Type B pancreatic cell (in vitro differentiated cells): ENCODE measurements around the gene COPS3. TPM values are rescaled to one million over a fixed set of nuclear protein-coding genes. Genes with fewer than 3 reads are reported as not detected.

Source experiments
- DNase-seq: peaks from one replicate; pipeline ENCODE4 v3.0.0; 2021; ENCODE audit warnings: mixed read lengths; ENCODE audit not compliant: unreplicated experiment; ENCODE audit errors: extremely low spot score
- H3K27ac Mint-ChIP-seq: 2 replicates; pipeline ENCODE4 v1.8.0; 2021; ENCODE audit warnings: mild to moderate bottlenecking, mixed read lengths
- H3K27me3 Mint-ChIP-seq: 2 replicates; pipeline ENCODE4 v1.8.0; 2021; ENCODE audit warnings: mixed read lengths
- H3K36me3 Mint-ChIP-seq: 2 replicates; pipeline ENCODE4 v1.8.0; 2021; ENCODE audit warnings: mixed read lengths
- H3K4me1 Mint-ChIP-seq: one replicate; pipeline ENCODE4 v1.8.0; 2021; ENCODE audit warnings: mixed read lengths; ENCODE audit not compliant: unreplicated experiment
- H3K4me3 Mint-ChIP-seq: 2 replicates; pipeline ENCODE4 v1.8.0; 2021; ENCODE audit warnings: mild to moderate bottlenecking, mixed read lengths
- H3K9me3 Mint-ChIP-seq: 2 replicates; pipeline ENCODE4 v1.8.0; 2021; ENCODE audit warnings: mixed read lengths
- CTCF ChIP-seq: fragments of 200-600 bp; sonication (generic); conservative IDR thresholded peaks from 2 replicates; pipeline ENCODE4 v1.5.0; 2021; ENCODE audit warnings: antibody characterized with exemption, mild to moderate bottlenecking
- total RNA-seq: library from RNA; stranded (reverse); gene quantifications from 2 replicates; pipeline ENCODE4 v1.2.1, GENCODE V29; 2021; ENCODE audit warnings: low replicate concordance

The COPS3 gene
- total RNA-seq, 1 donor from 2014 or later, result 63.1 TPM

DNA sequence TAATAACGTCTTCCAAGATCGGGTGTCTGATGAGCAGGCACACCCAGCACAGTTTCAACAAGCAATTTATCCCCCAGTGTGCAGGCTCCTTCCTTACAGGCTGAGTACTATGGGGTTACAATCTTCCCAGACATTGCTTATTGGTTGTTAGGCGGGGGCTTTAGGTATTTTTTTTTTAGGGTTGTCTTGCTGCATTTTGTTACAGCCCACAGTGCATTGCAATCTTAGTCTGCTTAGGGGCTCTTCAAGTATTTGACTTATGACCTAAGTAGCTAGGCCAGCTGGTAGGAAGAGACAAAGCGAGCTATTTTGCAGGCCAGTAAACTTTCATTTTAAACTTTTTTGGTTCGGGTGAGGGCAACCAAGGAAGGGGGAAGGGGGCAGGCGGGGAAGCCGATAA, 80.7 kb downstream of the COPS3 start:
- Mint-ChIP-seq H3K4me1 (peaks cover 15% of the 10 kb centered on the region), H3K27ac (no peak overlapping the region), H3K36me3 (no peaks in the 10 kb centered on the region), H3K4me3 (no peak overlapping the region), H3K9me3 (no peaks in the 10 kb centered on the region), H3K27me3 (no peaks in the 10 kb centered on the region)
- DNase-seq, result no peak
- TF ChIP-seq CTCF, result no peak

DNA sequence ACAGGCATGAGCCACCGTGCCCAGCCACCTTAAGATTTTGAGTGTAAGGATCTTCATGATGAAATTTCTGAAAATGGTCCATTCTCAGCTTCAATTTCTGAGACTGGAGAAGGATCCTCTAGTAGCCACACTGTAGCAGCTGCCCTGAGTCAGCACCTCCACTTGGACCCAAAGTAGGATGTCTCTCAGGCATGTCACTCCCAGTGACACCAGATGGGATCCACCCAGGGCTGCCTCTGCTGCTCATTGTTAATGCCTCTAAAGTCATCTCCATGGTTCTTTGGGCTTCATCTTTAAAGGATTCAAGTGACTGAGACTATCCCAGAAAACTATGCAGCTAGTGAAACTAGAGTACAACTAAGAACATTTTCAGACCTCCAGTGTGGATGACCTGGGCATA, 82.8 kb downstream of the COPS3 start:
- Mint-ChIP-seq H3K4me3 (no peak overlapping the region), H3K9me3 (no peaks in the 10 kb centered on the region), H3K4me1 (peaks cover 15% of the 10 kb centered on the region), H3K27me3 (no peaks in the 10 kb centered on the region), H3K36me3 (no peaks in the 10 kb centered on the region), H3K27ac (peak overlapping the region; percentile 16)
- DNase-seq, result no peak
- TF ChIP-seq CTCF, result no peak

GRCh38 chr17:17196776-17197175, 84.3 kb downstream of the COPS3 start:
- H3K9me3 Mint-ChIP-seq, result no peaks in the 10 kb centered on the region
- DNase-seq, result no peak
- no peak for TF ChIP-seq CTCF
- H3K27me3 Mint-ChIP-seq, result no peaks in the 10 kb centered on the region
- H3K27ac Mint-ChIP-seq, result no peak overlapping the region
- peaks cover 15% of the 10 kb centered on the region for H3K4me1 Mint-ChIP-seq
- no peaks in the 10 kb centered on the region for H3K36me3 Mint-ChIP-seq
- H3K4me3 Mint-ChIP-seq, result no peak overlapping the region

Other genes with a start within 250 kb of the COPS3 start
- 275 and 367 TPM in 2 replicates for gene MPRIP, start 238.8 kb downstream of the COPS3 start, total RNA-seq
- 0.43 and 1.5 TPM in 2 replicates for gene PLD6, start 74.9 kb downstream of the COPS3 start, total RNA-seq
- gene FLCN, start 44.1 kb downstream of the COPS3 start, total RNA-seq, result 55.8 and 60.9 TPM in 2 replicates
- gene NT5M, start 22.1 kb upstream of the COPS3 start, total RNA-seq, result 0.90 and 5.9 TPM in 2 replicates
- gene MED9, start 195.8 kb upstream of the COPS3 start, total RNA-seq, result 19.1 and 19.3 TPM in 2 replicates
- gene RASD1, start 215.1 kb upstream of the COPS3 start, total RNA-seq, result 6.4 and 9.2 TPM in 2 replicates